A549 (cell line): ENCODE measurements around the gene VN1R5. TPM values are rescaled to one million over a fixed set of nuclear protein-coding genes. Genes with fewer than 3 reads are reported as not detected.

Experiments used
- ATAC-seq, 2 experiments: fragments of 200-7000 bp in 1 of 2; fragments of >200 bp in 1 of 2; cut with Nextera tagmentation in 1 of 2; cut with Tn5 transposase in 1 of 2; 3 replicates each; pipeline versions ENCODE4 v1.8.0 to v1.9.1; 2018 to 2020; ENCODE audit warnings: mild to moderate bottlenecking in 1 of 2, moderate library complexity in 1 of 2
- CTCF ChIA-PET: fragments of 300-600 bp; sonication (Branson Sonifier 250); formaldehyde crosslinking; extraction: SDS; loops from one replicate; lab custom pipeline; 2021; ENCODE audit warnings: antibody characterized with exemption, inconsistent platforms; lab: Yijun Ruan, JAX
- POLR2A ChIA-PET: fragments of 350-600 bp; formaldehyde crosslinking; extraction: SDS; loops from one replicate; lab custom pipeline; 2021; ENCODE audit warnings: antibody characterized with exemption, inconsistent platforms; lab: Yijun Ruan, JAX
- DNase-seq, 2 experiments: peaks; one replicate each; pipeline versions ENCODE4 v3.0.0 to v3.0.0-alpha.2; 2011 to 2016; ENCODE audit warnings: low read depth in 1 of 2, low spot score in 1 of 2
- FAIRE-seq: peaks from 2 replicates; lab custom pipeline; 2011; peaks lifted over from hg19 to GRCh38; lab: Jason Lieb, UNC
- H3K27ac ChIP-seq, 2 experiments: fragments of >200 bp; sonication (Bioruptor Twin); formaldehyde crosslinking; 3 replicates each; pipeline ENCODE4 v1.5.1; 2016 to 2017
- H3K4me1 ChIP-seq: fragments of >200 bp; sonication (Bioruptor Twin); formaldehyde crosslinking; 3 replicates; pipeline ENCODE4 v1.6.1; 2016
- H3K4me2 ChIP-seq: fragments of >200 bp; sonication (Bioruptor Twin); formaldehyde crosslinking; 3 replicates; pipeline ENCODE4 v1.6.1; 2016
- H3K4me3 ChIP-seq: fragments of >200 bp; sonication (Bioruptor Twin); formaldehyde crosslinking; 3 replicates; pipeline ENCODE4 v1.5.1; 2016
- H3K9me3 ChIP-seq: fragments of >200 bp; sonication (Bioruptor Twin); formaldehyde crosslinking; 3 replicates; pipeline ENCODE4 v1.6.1; 2016
- ATOH8 ChIP-seq: fragments of 250-450 bp; sonication (Bioruptor Pico); IDR thresholded peaks from 2 replicates; pipeline ENCODE4 v1.5.0; 2020; ENCODE audit warnings: low read depth, mild to moderate bottlenecking, moderate library complexity
- CEBPB ChIP-seq, 2 experiments: fragments of >200 bp in 1 of 2; sonication (Bioruptor Twin) in 1 of 2; formaldehyde crosslinking in 1 of 2; IDR thresholded peaks; 2 replicates each; pipeline ENCODE4 v1.6.1; 2012 to 2016
- EHMT2 ChIP-seq: fragments of 200-600 bp; sonication (generic); IDR thresholded peaks from 2 replicates; pipeline ENCODE4 v1.6.1; 2016; ENCODE audit warnings: antibody characterized with exemption, low read depth, mild to moderate bottlenecking, moderate library complexity
- ELK1 ChIP-seq: fragments of 150-350 bp; IDR thresholded peaks from 2 replicates; pipeline ENCODE4 v1.6.1; 2014; ENCODE audit warnings: low read depth, mild to moderate bottlenecking, low read length
- EP300 ChIP-seq, 2 experiments: fragments of >200 bp; sonication (Bioruptor Twin); formaldehyde crosslinking; IDR thresholded peaks; 2 replicates in 1 of 2; 3 replicates in 1 of 2; pipeline ENCODE4 v1.6.1; 2016 to 2017
- FOSL2 ChIP-seq, 2 experiments: fragments of 450-650 bp in 1 of 2; fragments of >200 bp in 1 of 2; sonication (Bioruptor Twin) in 1 of 2; formaldehyde crosslinking; IDR thresholded peaks; 2 replicates each; pipeline versions ENCODE4 v1.5.0 to v1.6.1; 2016 to 2020; ENCODE audit warnings: mild to moderate bottlenecking in 1 of 2, moderate library complexity in 1 of 2
- GATA3 ChIP-seq: IDR thresholded peaks from 2 replicates; pipeline ENCODE4 v1.6.1; 2012; ENCODE audit warnings: borderline replicate concordance
- HDAC2 ChIP-seq: fragments of 200-600 bp; sonication (generic); IDR thresholded peaks from 2 replicates; pipeline ENCODE4 v1.6.1; 2016
- HEYL ChIP-seq: fragments of 250-450 bp; sonication (Bioruptor Pico); IDR thresholded peaks from 2 replicates; pipeline ENCODE4 v1.8.0; 2021; ENCODE audit warnings: mild to moderate bottlenecking, moderate library complexity
- HOXA7 ChIP-seq: fragments of 250-450 bp; sonication (Bioruptor Pico); IDR thresholded peaks from 2 replicates; pipeline ENCODE4 v1.5.0; 2020; ENCODE audit warnings: mild to moderate bottlenecking, moderate library complexity
- HOXB13 ChIP-seq: fragments of 250-450 bp; sonication (Bioruptor Pico); IDR thresholded peaks from 2 replicates; pipeline ENCODE4 v1.5.0; 2020; ENCODE audit warnings: low read depth, mild to moderate bottlenecking, moderate library complexity
- JUN ChIP-seq, 2 experiments: fragments of >200 bp; sonication (Bioruptor Twin); formaldehyde crosslinking; IDR thresholded peaks; 2 replicates in 1 of 2; 3 replicates in 1 of 2; pipeline ENCODE4 v1.6.1; 2016 to 2017
- KDM1A ChIP-seq: fragments of 200-600 bp; sonication (generic); IDR thresholded peaks from 2 replicates; pipeline ENCODE4 v1.6.1; 2016; ENCODE audit warnings: low read depth, mild to moderate bottlenecking
- MAFK ChIP-seq: fragments of 450-650 bp; IDR thresholded peaks from 2 replicates; pipeline ENCODE4 v1.6.1; 2014; ENCODE audit not compliant: partially characterized antibody
- NFE2L2 ChIP-seq: fragments of 150-350 bp; conservative IDR thresholded peaks from 2 replicates; pipeline ENCODE4 v1.6.1; 2014; ENCODE audit warnings: low read length
- NPAS2 ChIP-seq: fragments of 250-450 bp; sonication (Bioruptor Pico); IDR thresholded peaks from 2 replicates; pipeline ENCODE4 v1.8.0; 2022; ENCODE audit warnings: mild to moderate bottlenecking, moderate library complexity, borderline replicate concordance
- POLR2AphosphoS2 ChIP-seq: conservative IDR thresholded peaks from 2 replicates; pipeline ENCODE4 v1.6.1; 2012; ENCODE audit warnings: low read length, improper control_type of control experiment, inconsistent platforms
- SMC3 ChIP-seq: fragments of >200 bp; sonication (Bioruptor Twin); formaldehyde crosslinking; IDR thresholded peaks from 3 replicates; pipeline ENCODE4 v1.6.1; 2018; ENCODE audit warnings: inconsistent platforms
- SREBF2 ChIP-seq: fragments of 450-650 bp; IDR thresholded peaks from 2 replicates; pipeline ENCODE4 v1.6.1; 2014; ENCODE audit warnings: mild to moderate bottlenecking, moderate library complexity
- WGBS: methylation state at CpG from one replicate; pipeline ENCODE4 v1.1.6; 2017; ENCODE audit errors: missing lambda C conversion rate; 5-methylcytosine and 5-hydroxymethylcytosine counted together
- polyA plus RNA-seq, 4 experiments: library from polyadenylated mRNA; depleted of rRNA in 3 of 4; stranded (reverse); fragments of >200 nt; fragmentation: RNase III in 1 of 4; extraction: RNeasy Plus Mini Kit Qiagen cat#74134 plus additional on column Dnase treatment in 1 of 4; gene quantifications; 2 replicates in 3 of 4; 3 replicates in 1 of 4; pipeline ENCODE4 v1.2.3, GENCODE V29; 2011 to 2017
- TF ChIP-seq, protein P1 (sequence below): fragments of >200 bp; sonication (Bioruptor Twin); formaldehyde crosslinking; IDR thresholded peaks from 2 replicates; pipeline ENCODE4 v1.6.1; 2016
- TF ChIP-seq, protein P2 (sequence below): fragments of 250-450 bp; sonication (Bioruptor Pico); IDR thresholded peaks from 2 replicates; pipeline ENCODE4 v1.5.0; 2021; ENCODE audit warnings: mild to moderate bottlenecking, moderate library complexity, borderline replicate concordance
- TF ChIP-seq, protein P3 (sequence below): fragments of >200 bp; sonication (Bioruptor Twin); formaldehyde crosslinking; IDR thresholded peaks from 3 replicates; pipeline ENCODE4 v1.6.1; 2016

VN1R5 gene
- polyA plus RNA-seq, 2 of the 4 experiments (the other 2 are of a cell fraction): not detected

DNA sequence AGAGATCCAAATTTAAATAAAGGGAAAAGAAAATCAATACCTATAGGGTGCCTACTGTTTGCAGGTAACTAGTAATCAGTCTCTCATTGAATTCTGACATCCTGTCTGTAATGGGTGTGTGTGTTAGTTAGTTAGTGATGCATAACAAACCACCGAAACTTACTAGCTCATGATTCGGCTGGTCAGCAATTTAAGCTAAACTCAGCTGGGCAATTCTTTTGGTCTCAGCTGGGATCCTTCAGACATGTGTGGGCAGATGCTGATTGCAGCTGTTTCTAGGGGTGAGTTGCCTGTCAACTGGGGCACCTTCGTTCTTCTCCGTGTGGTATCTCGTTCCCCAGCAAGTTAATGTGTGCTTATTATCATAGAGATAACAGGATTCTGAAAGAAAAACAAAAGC is 43.9 kb upstream of the VN1R5 start:
- Histone ChIP-seq H3K9me3 (peaks cover 26% of the 10 kb centered on the region), H3K4me1 (0 out of 3 replicates have a peak, but pooled peaks cover 6% of the 10 kb centered on the region), H3K27ac (no peak overlapping the region), H3K4me2 (no peak overlapping the region), H3K4me3 (no peak overlapping the region)
- 51% methylated on average over 5 of the region's 5 CpGs for WGBS
- TF ChIP-seq, protein P1, sequence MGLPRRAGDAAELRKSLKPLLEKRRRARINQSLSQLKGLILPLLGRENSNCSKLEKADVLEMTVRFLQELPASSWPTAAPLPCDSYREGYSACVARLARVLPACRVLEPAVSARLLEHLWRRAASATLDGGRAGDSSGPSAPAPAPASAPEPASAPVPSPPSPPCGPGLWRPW: no peak
- peak; percentile 13 for TF ChIP-seq MAFK
- FAIRE-seq (no peak), ATAC-seq (no peak), DNase-seq (no peak)
- POLR2A ChIA-PET: no interaction called here
- CTCF ChIA-PET: no interaction called here

DNA sequence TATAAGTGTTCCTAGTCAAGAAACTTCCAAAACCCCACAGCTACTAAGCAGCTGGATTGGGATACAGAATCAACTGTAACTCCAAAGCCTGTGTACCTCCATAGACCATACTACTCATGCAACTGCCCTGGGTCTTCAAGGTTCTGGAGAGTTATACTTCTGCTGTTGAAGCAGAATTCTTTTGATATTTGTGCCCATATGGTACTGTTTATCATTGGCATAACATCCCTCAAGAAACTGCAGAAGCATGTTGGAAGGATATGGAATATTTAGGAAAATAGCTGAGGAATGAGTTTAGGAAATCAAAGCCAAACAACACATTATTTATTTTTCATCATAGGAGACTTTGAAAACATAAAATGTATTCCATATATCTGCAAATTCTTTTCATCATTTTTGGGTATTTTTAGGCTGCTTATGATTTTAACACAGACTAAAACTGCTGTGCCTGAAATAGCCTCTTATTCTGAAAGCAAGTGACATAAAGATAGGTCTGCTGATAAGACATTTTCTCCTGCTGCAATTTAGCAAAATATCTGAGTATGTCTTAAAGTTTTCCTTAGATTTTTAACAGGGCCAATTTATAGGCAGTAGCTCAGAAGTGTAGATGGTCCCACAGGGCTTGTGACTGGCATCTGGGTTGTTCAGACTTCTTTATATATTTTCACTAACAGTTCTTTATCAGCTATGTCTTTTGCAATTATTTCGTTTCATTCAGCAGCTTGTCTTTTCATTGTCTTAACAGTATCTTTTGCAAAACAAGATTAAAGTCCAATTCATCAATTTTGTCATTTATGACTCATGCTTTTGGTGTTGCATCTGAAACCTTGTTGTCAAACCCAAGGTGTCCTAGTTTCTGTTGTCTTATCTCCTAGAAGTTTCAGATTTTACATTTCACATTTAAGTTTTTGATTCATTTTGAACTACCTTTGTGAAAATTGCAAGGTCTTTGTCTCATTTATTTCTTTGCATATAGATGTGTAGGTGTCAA is 43.0 kb upstream of the VN1R5 start:
- ChIA-PET POLR2A (no interaction called here), CTCF (no interaction called here)
- TF ChIP-seq SREBF2 (no peak), FOSL2 (IDR thresholded peaks at IDR 0.05) (no peak), FOSL2 (CRISPR knock-in tag; IDR thresholded peaks at IDR 0.05) (peak; percentile 25; the same call in 1 of the 2 replicates), HEYL (no peak), NFE2L2 (no peak), JUN (IDR thresholded peaks at IDR 0.05) (no peak)
- WGBS: 0% methylated on average over 1 of the region's 1 CpG
- H3K9me3 ChIP-seq: peaks cover 23% of the 10 kb centered on the region
- DNase-seq: no peak
- no peak for ATAC-seq
- H3K4me2 ChIP-seq: no peak overlapping the region
- FAIRE-seq: no peak
- no peak overlapping the region for H3K27ac ChIP-seq
- H3K4me1 ChIP-seq: 0 out of 3 replicates have a peak, but pooled peaks cover 6% of the 10 kb centered on the region
- no peak overlapping the region for H3K4me3 ChIP-seq

- no peak for FAIRE-seq
- WGBS: 29% methylated on average over 3 of the region's 3 CpGs
Observed at GRCh38 chr1:247216261-247216660, 39.6 kb upstream of the VN1R5 start.

More at GRCh38 chr1:247216261-247216660, 39.6 kb upstream of the VN1R5 start:
- DNase-seq: no peak
- Histone ChIP-seq H3K4me3 (no peak overlapping the region), H3K9me3 (peaks cover 14% of the 10 kb centered on the region; the same call in 2 of the 3 replicates)
- no peak for ATAC-seq
- TF ChIP-seq CEBPB (IDR thresholded peaks at IDR 0.05) (no peak), HOXB13 (CRISPR knock-in tag) (no peak), POLR2AphosphoS2 (no peak), GATA3 (no peak), HOXA7 (CRISPR knock-in tag) (no peak), EHMT2 (no peak), KDM1A (no peak), EP300 (IDR thresholded peaks at IDR 0.05) (no peak), ATOH8 (CRISPR knock-in tag) (no peak), HDAC2 (no peak), SMC3 (no peak), SREBF2 (no peak), NPAS2 (CRISPR knock-in tag) (no peak), ELK1 (no peak)
- TF ChIP-seq, protein P2, sequence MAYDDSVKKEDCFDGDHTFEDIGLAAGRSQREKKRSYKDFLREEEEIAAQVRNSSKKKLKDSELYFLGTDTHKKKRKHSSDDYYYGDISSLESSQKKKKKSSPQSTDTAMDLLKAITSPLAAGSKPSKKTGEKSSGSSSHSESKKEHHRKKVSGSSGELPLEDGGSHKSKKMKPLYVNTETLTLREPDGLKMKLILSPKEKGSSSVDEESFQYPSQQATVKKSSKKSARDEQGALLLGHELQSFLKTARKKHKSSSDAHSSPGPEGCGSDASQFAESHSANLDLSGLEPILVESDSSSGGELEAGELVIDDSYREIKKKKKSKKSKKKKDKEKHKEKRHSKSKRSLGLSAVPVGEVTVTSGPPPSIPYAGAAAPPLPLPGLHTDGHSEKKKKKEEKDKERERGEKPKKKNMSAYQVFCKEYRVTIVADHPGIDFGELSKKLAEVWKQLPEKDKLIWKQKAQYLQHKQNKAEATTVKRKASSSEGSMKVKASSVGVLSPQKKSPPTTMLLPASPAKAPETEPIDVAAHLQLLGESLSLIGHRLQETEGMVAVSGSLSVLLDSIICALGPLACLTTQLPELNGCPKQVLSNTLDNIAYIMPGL (CRISPR knock-in tag): no peak
- TF ChIP-seq, protein P3, sequence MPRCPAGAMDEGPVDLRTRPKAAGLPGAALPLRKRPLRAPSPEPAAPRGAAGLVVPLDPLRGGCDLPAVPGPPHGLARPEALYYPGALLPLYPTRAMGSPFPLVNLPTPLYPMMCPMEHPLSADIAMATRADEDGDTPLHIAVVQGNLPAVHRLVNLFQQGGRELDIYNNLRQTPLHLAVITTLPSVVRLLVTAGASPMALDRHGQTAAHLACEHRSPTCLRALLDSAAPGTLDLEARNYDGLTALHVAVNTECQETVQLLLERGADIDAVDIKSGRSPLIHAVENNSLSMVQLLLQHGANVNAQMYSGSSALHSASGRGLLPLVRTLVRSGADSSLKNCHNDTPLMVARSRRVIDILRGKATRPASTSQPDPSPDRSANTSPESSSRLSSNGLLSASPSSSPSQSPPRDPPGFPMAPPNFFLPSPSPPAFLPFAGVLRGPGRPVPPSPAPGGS: no peak
- TF ChIP-seq, protein P1: no peak
- TF ChIP-seq, all 56 proteins: peak for 0
- Histone ChIP-seq H3K27ac (no peak overlapping the region), H3K4me1 (no peaks in the 10 kb centered on the region), H3K4me2 (no peak overlapping the region)
- ChIA-PET POLR2A (no interaction called here), CTCF (no interaction called here)
